MM.1S (cell line): Measurements from ENCODE around the gene SARS1.

Source experiments
- CTCF ChIP-seq: fragments of 300-600 bp; sonication (generic); IDR thresholded peaks from 2 replicates; pipeline ENCODE4 v1.5.1; 2016; ENCODE audit warnings: antibody characterized with exemption, low read length, mixed read lengths
- EZH2 ChIP-seq: fragments of 300-600 bp; sonication (generic); optimal IDR thresholded peaks from 2 replicates; pipeline ENCODE3; 2017; ENCODE audit warnings: low read depth, mild to moderate bottlenecking, antibody characterized with exemption, low read length, mixed read lengths
- EZH2phosphoT487 ChIP-seq: fragments of 300-600 bp; sonication (generic); IDR thresholded peaks from 2 replicates; pipeline ENCODE4 v1.6.1; 2018; ENCODE audit warnings: antibody characterized with exemption, low read length

DNA sequence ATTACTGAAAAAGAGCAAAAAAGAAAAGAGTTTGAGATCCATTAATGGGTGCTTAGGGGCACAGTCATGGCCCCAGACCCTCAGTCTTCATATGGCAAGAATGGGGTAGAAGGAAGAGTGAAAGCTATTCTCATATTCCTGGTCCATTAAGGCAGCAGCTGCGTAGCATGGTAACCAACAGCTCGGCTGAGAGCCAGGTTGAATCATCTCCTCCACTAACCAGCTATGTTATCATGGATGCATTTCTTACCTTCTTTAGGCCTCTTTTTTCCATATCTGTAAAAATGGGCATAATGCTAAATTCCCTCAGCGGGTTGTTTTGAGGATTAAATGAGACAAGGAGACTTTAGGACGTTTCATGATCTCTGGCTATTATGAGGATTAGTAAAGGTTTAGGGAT lies 15.0 kb upstream of the SARS1 start:
- no peak for TF ChIP-seq CTCF
- no peak for TF ChIP-seq EZH2
- TF ChIP-seq EZH2phosphoT487 = no peak
